Pancreas (tissue), 10 donors: ENCODE data around the gene EZH1. TPM values are rescaled to one million over a fixed set of nuclear protein-coding genes. Genes with fewer than 3 reads are reported as not detected.

Source experiments
- ATAC-seq, 4 donors: fragments of 200-7000 bp; cut with Tn5 transposase; one replicate each; pipeline versions ENCODE4 v1.8.0 to v1.9.1; 2020; ENCODE audit warnings: mild to moderate bottlenecking in 4 of 4, moderate library complexity in 4 of 4
- DNase-seq, 6 donors: peaks; one replicate each; pipeline ENCODE4 v3.0.0-alpha.2; 2020
- FAIRE-seq: peaks from 2 replicates; lab custom pipeline; 2012; peaks lifted over from hg19 to GRCh38; lab: Jason Lieb, UNC
- H3K27ac ChIP-seq, 4 donors: fragments of 200-600 bp; sonication (generic); 1 replicate in 3 of 4; 2 replicates in 1 of 4; pipeline versions ENCODE4 v1.5.0 to v1.8.0; 2020
- H3K27me3 ChIP-seq, 4 donors: fragments of 200-600 bp; one replicate each; pipeline ENCODE4 v1.8.0; 2021
- H3K36me3 ChIP-seq, 3 donors: fragments of 200-600 bp; sonication (generic) in 1 of 3; one replicate each; pipeline versions ENCODE4 v1.5.0 to v1.8.0; 2020 to 2021
- H3K4me1 ChIP-seq, 3 donors: fragments of 200-600 bp; one replicate each; pipeline ENCODE4 v1.8.0; 2021
- H3K4me3 ChIP-seq, 4 donors: fragments of 200-600 bp; sonication (generic) in 2 of 4; one replicate each; pipeline versions ENCODE4 v1.5.0 to v1.8.0; 2020 to 2021
- H3K9me3 ChIP-seq, 4 donors: fragments of 200-600 bp; one replicate each; pipeline ENCODE4 v1.8.0; 2021
- WGBS, 2 donors: extraction: QIAGEN DNeasy Blood & Tissue Kit; methylation state at CpG; one replicate each; pipeline ENCODE4 v1.1.7; 2013; 5-methylcytosine and 5-hydroxymethylcytosine counted together
- intact Hi-C, 3 donors: fragments of 100-400 bp; cut with DNase I; formaldehyde crosslinking; loops; one replicate each; pipeline versions ENCODE4 v1.11.1 to v1.14.2; 2022
- polyA plus RNA-seq, 2 donors: library from polyadenylated mRNA; stranded (reverse); fragments of 200-250 nt; gene quantifications; one replicate each; pipeline ENCODE4 v1.2.3, GENCODE V29; 2013
- total RNA-seq, 6 donors: library from RNA; stranded (reverse); fragmentation: NEBNext Ultra II Directional in 4 of 6; extraction: Animal tissue kit (Norgen Biotek cat#: 25700) in 4 of 6; gene quantifications; one replicate each; pipeline versions ENCODE4 v1.2.1 to v1.2.4, GENCODE V29; 2021 to 2023
- TF ChIP-seq, protein P1 (sequence below), 4 donors: fragments of 200-600 bp; sonication (generic) in 3 of 4; IDR thresholded peaks; one replicate each; pipeline versions ENCODE4 v1.5.0 to v1.8.0; 2021; ENCODE audit warnings: antibody characterized with exemption in 4 of 4
- donor health status: healthy with polysubstance abuse.
- donor health status: DM: no; HTN: no; CAD: no; lungs with moderate emphysema.
- donor health status: DM: no; HTN: no; CAD: no.
- donor health status: control.
- donor health status: control.
- donor health status: Bipolar disorder and iron deficiency.
- donor health status: DM: yes; HTN: yes; CAD: no.
- donor health status: DM: no; HTN: no; CAD: no.
- donor health status: DM: no; HTN: no; CAD: no.
- donor health status: DM: yes; HTN: yes; CAD: no.

EZH1 gene
- total and polyA plus RNA-seq, 8 donors = 8.8 to 25.4 (median 15.5) TPM

DNA sequence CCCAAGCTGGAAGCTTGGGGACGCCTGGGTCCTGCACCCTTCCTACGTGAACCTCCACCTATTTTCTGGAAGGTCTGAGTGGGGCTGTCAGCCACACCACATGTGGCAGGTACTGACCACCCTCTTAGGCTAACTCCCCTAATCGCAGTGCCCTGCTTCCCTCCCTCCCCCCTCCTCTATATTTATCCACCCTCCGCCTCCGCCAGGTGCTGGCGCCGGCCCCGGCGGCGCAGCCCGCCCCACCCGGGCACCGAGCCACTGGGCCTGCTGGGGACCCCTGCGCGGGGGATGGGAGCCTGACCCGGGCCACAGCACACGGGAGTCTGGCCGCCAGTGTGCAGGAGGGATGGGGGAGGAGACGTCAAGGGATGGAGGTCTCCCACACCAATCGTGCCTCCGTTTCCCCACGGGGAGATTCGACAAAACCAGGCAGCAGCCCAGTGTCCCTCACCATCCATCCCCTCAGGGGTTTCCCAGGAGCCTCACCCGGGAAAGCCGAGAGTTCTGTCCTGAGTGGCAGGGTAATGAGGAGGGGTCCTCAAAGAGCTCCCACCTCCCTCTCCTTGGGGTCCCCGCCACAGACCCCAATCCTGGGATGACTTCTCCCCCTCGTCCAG lies 69.4 kb downstream of the EZH1 start:
- no peak for FAIRE-seq
- intact Hi-C loops = loop anchor here in 1 of 3 donors (10.0 kb wide), 1 partner anchor 51 kb away; no protein-coding TSS in a partner anchor
- no peaks in the 10 kb centered on the region for H3K9me3 ChIP-seq
- H3K4me1 ChIP-seq = peaks cover 6 to 38% (median 16%) of the 10 kb centered on the region in 3 donors
- WGBS, 2 donors = 0% methylated on average over 22 to 27 of the region's 27 CpGs
- peak overlapping the region; percentile 73 to 93 (median 90) for H3K27ac ChIP-seq
- TF ChIP-seq, protein P1, sequence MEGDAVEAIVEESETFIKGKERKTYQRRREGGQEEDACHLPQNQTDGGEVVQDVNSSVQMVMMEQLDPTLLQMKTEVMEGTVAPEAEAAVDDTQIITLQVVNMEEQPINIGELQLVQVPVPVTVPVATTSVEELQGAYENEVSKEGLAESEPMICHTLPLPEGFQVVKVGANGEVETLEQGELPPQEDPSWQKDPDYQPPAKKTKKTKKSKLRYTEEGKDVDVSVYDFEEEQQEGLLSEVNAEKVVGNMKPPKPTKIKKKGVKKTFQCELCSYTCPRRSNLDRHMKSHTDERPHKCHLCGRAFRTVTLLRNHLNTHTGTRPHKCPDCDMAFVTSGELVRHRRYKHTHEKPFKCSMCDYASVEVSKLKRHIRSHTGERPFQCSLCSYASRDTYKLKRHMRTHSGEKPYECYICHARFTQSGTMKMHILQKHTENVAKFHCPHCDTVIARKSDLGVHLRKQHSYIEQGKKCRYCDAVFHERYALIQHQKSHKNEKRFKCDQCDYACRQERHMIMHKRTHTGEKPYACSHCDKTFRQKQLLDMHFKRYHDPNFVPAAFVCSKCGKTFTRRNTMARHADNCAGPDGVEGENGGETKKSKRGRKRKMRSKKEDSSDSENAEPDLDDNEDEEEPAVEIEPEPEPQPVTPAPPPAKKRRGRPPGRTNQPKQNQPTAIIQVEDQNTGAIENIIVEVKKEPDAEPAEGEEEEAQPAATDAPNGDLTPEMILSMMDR (IDR thresholded peaks at IDR 0.05) = no peak
- peak overlapping the region; percentile 79 to 92 (median 85) for H3K4me3 ChIP-seq
- peaks cover 4 to 33% (median 18%) of the 10 kb centered on the region in 3 donors for H3K36me3 ChIP-seq
- peak; percentile 71 to 91 (median 85) for DNase-seq
- ATAC-seq = peak; percentile 8 to 35 (median 22)
- H3K27me3 ChIP-seq = no peaks in the 10 kb centered on the region

DNA sequence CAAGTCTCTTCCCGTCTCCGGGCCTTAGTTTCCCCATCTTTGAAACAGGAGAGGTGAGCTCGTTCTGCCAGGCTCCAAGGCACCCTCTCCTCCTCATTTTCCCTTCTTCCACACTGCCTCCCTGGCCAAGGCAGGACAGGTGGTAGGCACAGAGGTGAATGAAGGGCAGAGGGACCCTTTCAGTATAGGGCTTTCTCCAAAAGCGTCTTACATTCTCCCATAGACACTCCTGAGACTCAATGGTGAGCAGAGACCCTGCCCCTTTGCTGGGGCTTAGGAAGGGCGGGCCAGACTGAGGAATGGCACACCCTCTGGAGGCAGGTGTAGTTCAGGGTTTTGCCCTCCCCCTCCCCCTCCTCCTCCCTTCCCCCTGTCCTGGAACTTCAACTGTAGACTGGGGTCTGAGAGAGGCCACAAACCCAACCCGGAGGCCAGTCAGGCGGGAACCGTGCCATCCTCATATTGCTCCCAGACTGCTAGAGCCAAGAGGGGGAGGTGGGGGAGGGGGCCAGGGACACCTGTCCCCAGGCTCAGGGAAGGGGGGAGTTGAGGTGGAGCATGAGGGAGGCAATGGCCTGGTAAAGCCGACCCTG lies 70.0 kb downstream of the EZH1 start:
- no peak for FAIRE-seq
- no peaks in the 10 kb centered on the region for H3K27me3 ChIP-seq
- peak overlapping the region; percentile 79 to 92 (median 85) for H3K4me3 ChIP-seq
- peaks cover 4 to 38% (median 21%) of the 10 kb centered on the region in 3 donors for H3K36me3 ChIP-seq
- no peaks in the 10 kb centered on the region for H3K9me3 ChIP-seq
- ATAC-seq = peak in 3 of 4 donors; percentile 1 to 2 (median 1)
- peak overlapping the region; percentile 73 to 93 (median 90) for H3K27ac ChIP-seq
- TF ChIP-seq, protein P1 (IDR thresholded peaks at IDR 0.05) = no peak
- intact Hi-C loops = loop anchor here in 2 of 3 donors (5.0 to 10.0 kb wide), 2 partner anchors 50 to 53 kb away; no protein-coding TSS in a partner anchor
- peaks cover 6 to 34% (median 11%) of the 10 kb centered on the region in 3 donors for H3K4me1 ChIP-seq
- WGBS, 2 donors = 17 to 18% methylated on average over 8 to 9 of the region's 9 CpGs
- DNase-seq = peak; percentile 71 to 89 (median 80)

DNA sequence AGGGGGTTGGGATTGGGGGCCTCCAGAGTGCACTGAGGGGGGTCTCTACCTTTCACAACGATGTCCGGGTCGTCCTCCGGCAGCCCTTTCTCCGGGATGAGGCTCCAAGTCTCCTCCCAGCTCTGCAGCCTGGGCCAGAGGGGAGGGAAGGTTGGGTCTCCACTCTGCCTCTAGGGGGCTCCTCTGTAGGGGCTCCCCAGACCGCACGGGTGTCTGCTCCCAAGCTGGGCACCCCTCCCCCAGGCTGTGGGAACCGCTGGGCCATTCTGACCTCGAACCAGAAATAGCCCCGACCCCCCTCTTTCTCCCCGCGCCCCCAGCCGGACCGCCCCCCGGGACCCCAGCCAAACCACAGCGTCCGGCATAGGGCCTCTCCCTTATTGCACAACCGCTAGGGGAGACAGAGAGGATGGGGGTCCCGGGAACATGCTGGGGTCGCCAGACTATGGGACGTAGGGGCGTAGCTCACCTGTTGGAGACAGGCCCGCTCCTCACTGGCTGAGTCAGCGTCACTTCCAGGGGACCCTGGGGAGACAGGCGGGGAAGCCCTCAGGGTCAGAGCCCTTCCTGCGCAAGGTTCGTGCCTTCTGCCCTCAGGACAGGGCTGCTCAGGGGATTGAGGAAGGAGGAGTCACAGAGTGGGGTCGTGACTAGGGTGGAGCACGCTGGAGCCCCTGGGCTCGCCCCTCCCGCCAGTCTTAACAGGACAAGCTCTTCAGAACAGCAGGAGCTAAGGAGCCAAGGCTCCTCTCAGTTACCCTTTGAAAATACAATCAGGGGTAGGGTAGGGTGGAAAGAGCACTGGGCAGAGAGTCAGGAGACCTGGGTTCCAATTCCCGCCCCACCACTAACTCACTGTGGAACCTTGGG lies 70.7 kb downstream of the EZH1 start:
- Histone ChIP-seq H3K27ac (peak overlapping the region in 3 of 4 donors; percentile 20 to 93 (median 92)), H3K9me3 (no peaks in the 10 kb centered on the region), H3K36me3 (peaks cover 4 to 45% (median 28%) of the 10 kb centered on the region in 3 donors), H3K27me3 (no peaks in the 10 kb centered on the region), H3K4me1 (peaks cover 5 to 32% (median 10%) of the 10 kb centered on the region in 3 donors), H3K4me3 (peak overlapping the region; percentile 79 to 92 (median 85))
- no peak for ATAC-seq
- WGBS, 2 donors = 22 to 31% methylated on average over 31 to 32 of the region's 32 CpGs
- FAIRE-seq = no peak
- peak in 5 of 6 donors; percentile 47 to 81 (median 74) for DNase-seq
- intact Hi-C loops = loop anchor here in 2 of 3 donors (5.0 to 10.0 kb wide), 2 partner anchors 49 to 52 kb away; no protein-coding TSS in a partner anchor
- TF ChIP-seq, protein P1 (IDR thresholded peaks at IDR 0.05) = peak in 1 of 4 donors; percentile 18

DNA sequence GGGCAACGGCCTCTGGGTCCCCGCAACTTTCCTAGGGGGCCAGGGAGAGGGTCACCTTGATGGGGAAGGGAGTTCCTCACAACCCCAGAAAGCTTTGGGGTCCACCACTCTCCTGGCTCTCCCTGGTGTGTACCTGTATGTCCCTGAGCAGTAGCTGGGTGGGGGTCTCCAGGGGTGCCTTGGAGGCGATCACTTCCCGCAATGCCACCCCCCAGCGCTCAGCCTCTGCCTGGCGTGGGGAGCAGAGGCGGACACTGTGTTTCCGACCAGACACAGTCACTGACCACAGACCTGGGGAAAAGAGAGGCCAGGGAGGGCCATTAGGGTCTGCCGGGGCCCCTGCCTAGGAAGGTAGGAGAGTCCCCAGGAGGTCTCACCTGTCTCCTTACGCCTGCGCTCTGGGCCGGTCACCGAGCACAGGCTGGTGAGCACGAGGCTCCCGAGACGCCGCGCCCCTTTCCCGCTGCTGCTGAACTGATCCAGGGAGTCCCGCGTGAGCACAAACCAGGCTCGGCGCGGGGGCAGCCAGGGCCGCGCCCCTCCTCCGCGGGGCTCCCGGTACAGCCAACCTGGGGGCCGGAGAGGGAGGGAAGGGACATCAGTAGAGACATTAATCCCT lies 71.5 kb downstream of the EZH1 start:
- FAIRE-seq (no peak), DNase-seq (peak in 4 of 6 donors; percentile 43 to 77 (median 62)), ATAC-seq (no peak)
- TF ChIP-seq, protein P1 (IDR thresholded peaks at IDR 0.05) = no peak
- H3K36me3 ChIP-seq = peaks cover 4 to 49% (median 28%) of the 10 kb centered on the region in 3 donors
- H3K4me3 ChIP-seq = peak overlapping the region in 3 of 4 donors; percentile 79 to 92 (median 80)
- intact Hi-C loops = loop anchor here in 2 of 3 donors (5.0 to 10.0 kb wide), 2 partner anchors 49 to 51 kb away; no protein-coding TSS in a partner anchor
- peak overlapping the region in 1 of 4 donors; percentile 92 for H3K27ac ChIP-seq
- no peaks in the 10 kb centered on the region for H3K27me3 ChIP-seq
- 72 to 80% methylated on average over 30 of the region's 30 CpGs for WGBS, 2 donors
- peaks cover under 1 to 27% (median 14%) of the 10 kb centered on the region in 3 donors for H3K4me1 ChIP-seq
- no peaks in the 10 kb centered on the region for H3K9me3 ChIP-seq
